ENCODE measurements around the gene RAPGEF4.

RAPGEF4 gene

GRCh38 chr2:172861098-172861497, 125.5 kb downstream of the RAPGEF4 start:
- no peak for DNase-seq (ENCODE audit: low read depth in 3 of 3)

- no peak for DNase-seq (ENCODE audit: low read depth in 3 of 3)
Observed at GRCh38 chr2:172861656-172862476, 126.2 kb downstream of the RAPGEF4 start.

- DNase-seq (ENCODE audit: low read depth in 3 of 3), result no peak
Observed at GRCh38 chr2:172863341-172863740, 127.7 kb downstream of the RAPGEF4 start.

- peak; percentile 9 to 51 (median 11) for DNase-seq (ENCODE audit: low read depth in 3 of 3)
Observed at GRCh38 chr2:172864182-172864581, 128.5 kb downstream of the RAPGEF4 start.

- no peak for DNase-seq (ENCODE audit: low read depth in 3 of 3)
Observed at GRCh38 chr2:172865422-172865821, 129.8 kb downstream of the RAPGEF4 start.

GRCh38 chr2:172869861-172870260, 134.2 kb downstream of the RAPGEF4 start:
- no peak for DNase-seq (ENCODE audit: low read depth in 3 of 3)

- no peak for DNase-seq (ENCODE audit: low read depth in 3 of 3)
Observed at GRCh38 chr2:172870396-172870795, 134.8 kb downstream of the RAPGEF4 start.

GRCh38 chr2:172877826-172878225, 142.2 kb downstream of the RAPGEF4 start:
- no peak for DNase-seq (ENCODE audit: low read depth in 3 of 3)

GRCh38 chr2:172878260-172878659, 142.6 kb downstream of the RAPGEF4 start:
- no peak for DNase-seq (ENCODE audit: low read depth in 3 of 3)

- no peak for DNase-seq (ENCODE audit: low read depth in 3 of 3)
Observed at GRCh38 chr2:172884336-172884735, 148.7 kb downstream of the RAPGEF4 start.

- DNase-seq (ENCODE audit: low read depth in 3 of 3), result no peak
Observed at GRCh38 chr2:172885996-172886395, 150.4 kb downstream of the RAPGEF4 start.

- DNase-seq (ENCODE audit: low read depth in 3 of 3), result no peak
Observed at GRCh38 chr2:172887280-172887679, 151.6 kb downstream of the RAPGEF4 start.

- DNase-seq (ENCODE audit: low read depth in 3 of 3), result no peak
Observed at GRCh38 chr2:172888714-172889669, 153.3 kb downstream of the RAPGEF4 start.

- DNase-seq (ENCODE audit: low read depth in 3 of 3), result no peak
Observed at GRCh38 chr2:172889768-172890430, 154.3 kb downstream of the RAPGEF4 start.

GRCh38 chr2:172893111-172893510, 157.5 kb downstream of the RAPGEF4 start:
- DNase-seq (ENCODE audit: low read depth in 3 of 3), result no peak

- no peak for DNase-seq (ENCODE audit: low read depth in 3 of 3)
Observed at GRCh38 chr2:172893671-172894070, 158.0 kb downstream of the RAPGEF4 start.

- DNase-seq (ENCODE audit: low read depth in 3 of 3), result no peak
Observed at GRCh38 chr2:172894689-172895387, 159.2 kb downstream of the RAPGEF4 start.

- DNase-seq (ENCODE audit: low read depth in 3 of 3), result no peak
Observed at GRCh38 chr2:172896661-172897081, 161.0 kb downstream of the RAPGEF4 start.

GRCh38 chr2:172900871-172901270, 165.2 kb downstream of the RAPGEF4 start:
- DNase-seq (ENCODE audit: low read depth in 3 of 3), result no peak

GRCh38 chr2:172901913-172902312, 166.3 kb downstream of the RAPGEF4 start:
- no peak for DNase-seq (ENCODE audit: low read depth in 3 of 3)

GRCh38 chr2:172904236-172904635, 168.6 kb downstream of the RAPGEF4 start:
- DNase-seq (ENCODE audit: low read depth in 3 of 3), result no peak

All from stimulated activated CD4-positive, alpha-beta T cell treated with anti-CD3 and anti-CD28 coated beads, TNF-alpha, amount 100 ng/mL, for 24 hours (primary cell).